SK-N-SH treated with all-trans-retinoic acid at 6 μM for 48 hours (cell line): ENCODE results near the gene CTNND2.

Source experiments
- ATAC-seq: fragments of 200-7000 bp; cut with Tn5 transposase; 3 replicates; pipeline ENCODE4 v1.9.1; 2020; ENCODE audit warnings: mild to moderate bottlenecking, moderate library complexity
- ARNTL ChIP-seq: fragments of 450-650 bp; formaldehyde crosslinking; IDR thresholded peaks from 2 replicates; pipeline ENCODE4 v1.5.0; 2020; ENCODE audit warnings: low read depth, mild to moderate bottlenecking, moderate library complexity, borderline replicate concordance
- BACH2 ChIP-seq: fragments of 250-450 bp; sonication (Bioruptor Pico); IDR thresholded peaks from 2 replicates; pipeline ENCODE4 v1.9.0; 2021; ENCODE audit warnings: mild to moderate bottlenecking, borderline replicate concordance
- CSDC2 ChIP-seq: fragments of 250-450 bp; sonication (Bioruptor Pico); IDR thresholded peaks from 2 replicates; pipeline ENCODE4 v1.5.0; 2020; ENCODE audit warnings: mild to moderate bottlenecking, moderate library complexity
- CSRNP3 ChIP-seq: fragments of 250-450 bp; sonication (Bioruptor Pico); IDR thresholded peaks from 2 replicates; pipeline ENCODE4 v1.5.1; 2021; ENCODE audit warnings: mild to moderate bottlenecking, moderate library complexity
- ESRRG ChIP-seq: fragments of 250-450 bp; sonication (Bioruptor Pico); IDR thresholded peaks from 2 replicates; pipeline ENCODE4 v1.6.1; 2021; ENCODE audit warnings: mild to moderate bottlenecking
- GLIS3 ChIP-seq: fragments of 250-450 bp; sonication (Bioruptor Pico); IDR thresholded peaks from 2 replicates; pipeline ENCODE4 v1.5.0; 2020; ENCODE audit warnings: mild to moderate bottlenecking, moderate library complexity
- ISL1 ChIP-seq: fragments of 250-450 bp; sonication (Bioruptor Pico); IDR thresholded peaks from 2 replicates; pipeline ENCODE4 v2.1.2; 2022; ENCODE audit warnings: mild to moderate bottlenecking, moderate library complexity
- OSR1 ChIP-seq: fragments of 250-450 bp; sonication (Bioruptor Pico); IDR thresholded peaks from 2 replicates; pipeline ENCODE4 v1.8.0; 2022; ENCODE audit warnings: moderate library complexity, mild to moderate bottlenecking, inconsistent platforms
- PPARA ChIP-seq: fragments of 250-450 bp; sonication (Bioruptor Pico); IDR thresholded peaks from 2 replicates; pipeline ENCODE4 v1.5.0; 2020; ENCODE audit warnings: mild to moderate bottlenecking, borderline replicate concordance
- SNAI2 ChIP-seq: fragments of 250-450 bp; sonication (Bioruptor Pico); IDR thresholded peaks from 2 replicates; pipeline ENCODE4 v1.5.0; 2020; ENCODE audit warnings: mild to moderate bottlenecking, moderate library complexity
- TOX ChIP-seq: fragments of 250-450 bp; sonication (Bioruptor Pico); IDR thresholded peaks from 2 replicates; pipeline ENCODE4 v1.8.0; 2021; ENCODE audit warnings: mild to moderate bottlenecking, moderate library complexity, borderline replicate concordance
- ZC3H10 ChIP-seq: fragments of 250-450 bp; sonication (Bioruptor Pico); IDR thresholded peaks from 2 replicates; pipeline ENCODE4 v1.5.1; 2021; ENCODE audit warnings: mild to moderate bottlenecking, moderate library complexity
- ZFP3 ChIP-seq: fragments of 250-450 bp; sonication (Bioruptor Pico); IDR thresholded peaks from 2 replicates; pipeline ENCODE4 v1.5.0; 2020; ENCODE audit warnings: mild to moderate bottlenecking, moderate library complexity
- ZFP30 ChIP-seq: fragments of 450-650 bp; formaldehyde crosslinking; IDR thresholded peaks from 2 replicates; pipeline ENCODE4 v1.5.0; 2022; ENCODE audit warnings: mild to moderate bottlenecking, moderate library complexity
- ZNF565 ChIP-seq: fragments of 450-650 bp; formaldehyde crosslinking; conservative IDR thresholded peaks from 2 replicates; pipeline ENCODE4 v1.5.0; 2020; ENCODE audit warnings: low read depth, mild to moderate bottlenecking, moderate library complexity
- ZNF70 ChIP-seq: fragments of 450-650 bp; formaldehyde crosslinking; IDR thresholded peaks from 2 replicates; pipeline ENCODE4 v1.5.0; 2020; ENCODE audit warnings: mild to moderate bottlenecking, moderate library complexity
- ZNF8 ChIP-seq: fragments of 450-650 bp; formaldehyde crosslinking; IDR thresholded peaks from 2 replicates; pipeline ENCODE4 v1.5.0; 2020; ENCODE audit warnings: mild to moderate bottlenecking, moderate library complexity
- TF ChIP-seq, protein P1 (sequence below): fragments of 250-450 bp; sonication (Bioruptor Pico); IDR thresholded peaks from 2 replicates; pipeline ENCODE4 v1.8.0; 2020; ENCODE audit warnings: mild to moderate bottlenecking, moderate library complexity, borderline replicate concordance
- TF ChIP-seq, protein P2 (sequence below): fragments of 250-450 bp; sonication (Bioruptor Pico); IDR thresholded peaks from 2 replicates; pipeline ENCODE4 v1.5.1; 2020; ENCODE audit warnings: low read depth, mild to moderate bottlenecking, moderate library complexity
- TF ChIP-seq, protein P3 (sequence below): fragments of 250-450 bp; sonication (Bioruptor Pico); IDR thresholded peaks from 2 replicates; pipeline ENCODE4 v1.8.0; 2021; ENCODE audit warnings: low read depth, mild to moderate bottlenecking, moderate library complexity, borderline replicate concordance
- TF ChIP-seq, protein P4 (sequence below): fragments of 250-450 bp; sonication (Bioruptor Pico); IDR thresholded peaks from 2 replicates; pipeline ENCODE4 v1.5.0; 2020; ENCODE audit warnings: mild to moderate bottlenecking, moderate library complexity

CTNND2 gene

DNA sequence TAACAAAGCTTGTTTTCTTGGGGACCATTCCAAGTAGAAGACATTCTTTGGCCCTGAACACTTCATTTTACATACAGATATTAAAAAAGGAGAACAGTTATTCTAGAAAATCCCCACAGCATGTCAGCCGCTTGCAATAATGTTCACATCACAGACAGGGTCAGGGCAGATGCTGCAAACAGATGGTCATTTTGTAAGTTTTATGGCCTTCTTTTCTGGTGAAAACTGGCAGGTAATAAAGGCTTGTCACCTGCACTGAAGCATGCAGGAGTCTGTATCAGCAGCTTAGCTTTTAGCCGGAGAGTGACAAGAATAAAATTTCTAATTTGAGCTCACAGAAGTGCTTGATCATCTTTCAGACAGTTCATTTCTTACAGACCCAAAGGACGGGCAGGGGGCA, 922.3 kb downstream of the CTNND2 start (continued):
- TF ChIP-seq OSR1: no peak
- TF ChIP-seq, all 23 proteins: peak for 0

- ATAC-seq: no peak
- no peak for TF ChIP-seq ZC3H10
- TF ChIP-seq, protein P1, sequence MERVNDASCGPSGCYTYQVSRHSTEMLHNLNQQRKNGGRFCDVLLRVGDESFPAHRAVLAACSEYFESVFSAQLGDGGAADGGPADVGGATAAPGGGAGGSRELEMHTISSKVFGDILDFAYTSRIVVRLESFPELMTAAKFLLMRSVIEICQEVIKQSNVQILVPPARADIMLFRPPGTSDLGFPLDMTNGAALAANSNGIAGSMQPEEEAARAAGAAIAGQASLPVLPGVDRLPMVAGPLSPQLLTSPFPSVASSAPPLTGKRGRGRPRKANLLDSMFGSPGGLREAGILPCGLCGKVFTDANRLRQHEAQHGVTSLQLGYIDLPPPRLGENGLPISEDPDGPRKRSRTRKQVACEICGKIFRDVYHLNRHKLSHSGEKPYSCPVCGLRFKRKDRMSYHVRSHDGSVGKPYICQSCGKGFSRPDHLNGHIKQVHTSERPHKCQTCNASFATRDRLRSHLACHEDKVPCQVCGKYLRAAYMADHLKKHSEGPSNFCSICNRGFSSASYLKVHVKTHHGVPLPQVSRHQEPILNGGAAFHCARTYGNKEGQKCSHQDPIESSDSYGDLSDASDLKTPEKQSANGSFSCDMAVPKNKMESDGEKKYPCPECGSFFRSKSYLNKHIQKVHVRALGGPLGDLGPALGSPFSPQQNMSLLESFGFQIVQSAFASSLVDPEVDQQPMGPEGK: no peak
- TF ChIP-seq PPARA: no peak
- no peak for TF ChIP-seq BACH2 (CRISPR knock-in tag)
- TF ChIP-seq, protein P2, sequence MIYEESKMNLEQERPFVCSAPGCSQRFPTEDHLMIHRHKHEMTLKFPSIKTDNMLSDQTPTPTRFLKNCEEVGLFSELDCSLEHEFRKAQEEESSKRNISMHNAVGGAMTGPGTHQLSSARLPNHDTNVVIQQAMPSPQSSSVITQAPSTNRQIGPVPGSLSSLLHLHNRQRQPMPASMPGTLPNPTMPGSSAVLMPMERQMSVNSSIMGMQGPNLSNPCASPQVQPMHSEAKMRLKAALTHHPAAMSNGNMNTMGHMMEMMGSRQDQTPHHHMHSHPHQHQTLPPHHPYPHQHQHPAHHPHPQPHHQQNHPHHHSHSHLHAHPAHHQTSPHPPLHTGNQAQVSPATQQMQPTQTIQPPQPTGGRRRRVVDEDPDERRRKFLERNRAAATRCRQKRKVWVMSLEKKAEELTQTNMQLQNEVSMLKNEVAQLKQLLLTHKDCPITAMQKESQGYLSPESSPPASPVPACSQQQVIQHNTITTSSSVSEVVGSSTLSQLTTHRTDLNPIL (CRISPR knock-in tag): no peak
- no peak for TF ChIP-seq ARNTL
- no peak for TF ChIP-seq ZFP3 (CRISPR knock-in tag)
- no peak for TF ChIP-seq TOX
- no peak for TF ChIP-seq ZNF8 (CRISPR knock-in tag)
- TF ChIP-seq GLIS3 (CRISPR knock-in tag): no peak
- TF ChIP-seq, protein P3, sequence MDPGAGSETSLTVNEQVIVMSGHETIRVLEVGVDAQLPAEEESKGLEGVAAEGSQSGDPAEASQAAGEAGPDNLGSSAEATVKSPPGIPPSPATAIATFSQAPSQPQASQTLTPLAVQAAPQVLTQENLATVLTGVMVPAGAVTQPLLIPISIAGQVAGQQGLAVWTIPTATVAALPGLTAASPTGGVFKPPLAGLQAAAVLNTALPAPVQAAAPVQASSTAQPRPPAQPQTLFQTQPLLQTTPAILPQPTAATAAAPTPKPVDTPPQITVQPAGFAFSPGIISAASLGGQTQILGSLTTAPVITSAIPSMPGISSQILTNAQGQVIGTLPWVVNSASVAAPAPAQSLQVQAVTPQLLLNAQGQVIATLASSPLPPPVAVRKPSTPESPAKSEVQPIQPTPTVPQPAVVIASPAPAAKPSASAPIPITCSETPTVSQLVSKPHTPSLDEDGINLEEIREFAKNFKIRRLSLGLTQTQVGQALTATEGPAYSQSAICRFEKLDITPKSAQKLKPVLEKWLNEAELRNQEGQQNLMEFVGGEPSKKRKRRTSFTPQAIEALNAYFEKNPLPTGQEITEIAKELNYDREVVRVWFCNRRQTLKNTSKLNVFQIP (CRISPR knock-in tag): no peak
- no peak for TF ChIP-seq ZNF70 (CRISPR knock-in tag)
- no peak for TF ChIP-seq CSDC2
- no peak for TF ChIP-seq ISL1 (CRISPR knock-in tag)
- no peak for TF ChIP-seq CSRNP3 (CRISPR knock-in tag)
- no peak for TF ChIP-seq ZNF565 (CRISPR knock-in tag)
Measured at GRCh38 chr5:10977011-10977410, 927.2 kb downstream of the CTNND2 start.

DNA sequence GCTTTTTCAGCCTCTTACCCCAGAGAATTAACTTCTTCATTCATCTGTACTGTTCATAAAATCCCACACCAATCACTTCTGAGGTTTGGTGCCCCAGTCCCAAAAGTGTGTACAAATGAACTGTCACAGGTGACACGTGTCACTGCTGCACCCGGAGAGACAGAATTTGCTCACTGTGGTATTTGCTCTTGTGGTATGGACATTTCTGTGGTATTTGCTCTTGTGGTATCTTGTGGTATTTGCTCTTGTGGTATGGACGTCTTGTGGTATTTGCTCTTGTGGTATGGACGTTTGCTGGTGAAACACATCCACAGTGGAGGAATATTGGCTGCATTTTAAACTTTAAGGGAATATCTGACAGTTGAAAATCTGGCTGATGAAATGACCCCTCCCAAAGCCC, 928.3 kb downstream of the CTNND2 start:
- ATAC-seq: no peak
- TF ChIP-seq, protein P1: no peak
- TF ChIP-seq CSDC2 (no peak), ZNF8 (CRISPR knock-in tag) (no peak), ARNTL (no peak)
- TF ChIP-seq, protein P4, sequence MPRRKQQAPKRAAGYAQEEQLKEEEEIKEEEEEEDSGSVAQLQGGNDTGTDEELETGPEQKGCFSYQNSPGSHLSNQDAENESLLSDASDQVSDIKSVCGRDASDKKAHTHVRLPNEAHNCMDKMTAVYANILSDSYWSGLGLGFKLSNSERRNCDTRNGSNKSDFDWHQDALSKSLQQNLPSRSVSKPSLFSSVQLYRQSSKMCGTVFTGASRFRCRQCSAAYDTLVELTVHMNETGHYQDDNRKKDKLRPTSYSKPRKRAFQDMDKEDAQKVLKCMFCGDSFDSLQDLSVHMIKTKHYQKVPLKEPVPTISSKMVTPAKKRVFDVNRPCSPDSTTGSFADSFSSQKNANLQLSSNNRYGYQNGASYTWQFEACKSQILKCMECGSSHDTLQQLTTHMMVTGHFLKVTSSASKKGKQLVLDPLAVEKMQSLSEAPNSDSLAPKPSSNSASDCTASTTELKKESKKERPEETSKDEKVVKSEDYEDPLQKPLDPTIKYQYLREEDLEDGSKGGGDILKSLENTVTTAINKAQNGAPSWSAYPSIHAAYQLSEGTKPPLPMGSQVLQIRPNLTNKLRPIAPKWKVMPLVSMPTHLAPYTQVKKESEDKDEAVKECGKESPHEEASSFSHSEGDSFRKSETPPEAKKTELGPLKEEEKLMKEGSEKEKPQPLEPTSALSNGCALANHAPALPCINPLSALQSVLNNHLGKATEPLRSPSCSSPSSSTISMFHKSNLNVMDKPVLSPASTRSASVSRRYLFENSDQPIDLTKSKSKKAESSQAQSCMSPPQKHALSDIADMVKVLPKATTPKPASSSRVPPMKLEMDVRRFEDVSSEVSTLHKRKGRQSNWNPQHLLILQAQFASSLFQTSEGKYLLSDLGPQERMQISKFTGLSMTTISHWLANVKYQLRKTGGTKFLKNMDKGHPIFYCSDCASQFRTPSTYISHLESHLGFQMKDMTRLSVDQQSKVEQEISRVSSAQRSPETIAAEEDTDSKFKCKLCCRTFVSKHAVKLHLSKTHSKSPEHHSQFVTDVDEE (CRISPR knock-in tag): no peak

DNA sequence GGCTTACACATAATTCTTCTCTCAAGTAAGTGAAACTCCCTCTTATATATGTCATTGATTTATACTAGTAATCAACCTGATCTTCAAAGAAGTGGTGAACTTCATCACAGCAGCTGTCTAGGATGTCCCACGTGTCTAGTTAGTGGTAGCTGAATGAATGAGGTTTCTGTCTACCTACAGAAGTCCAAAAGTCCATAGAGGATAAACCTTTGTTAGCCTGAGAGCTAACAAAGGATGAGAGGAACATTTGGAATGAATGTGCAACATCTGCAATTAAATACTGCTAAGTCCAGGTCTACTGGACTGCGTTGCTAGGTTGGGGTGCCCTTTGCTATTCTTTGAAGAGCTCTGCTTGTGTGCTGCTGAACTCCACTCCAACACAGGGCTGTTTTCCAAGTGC, 929.4 kb downstream of the CTNND2 start:
- ATAC-seq: no peak
- TF ChIP-seq ZFP3 (CRISPR knock-in tag): no peak
- no peak for TF ChIP-seq CSRNP3 (CRISPR knock-in tag)
- TF ChIP-seq ZNF70 (CRISPR knock-in tag): no peak
- no peak for TF ChIP-seq SNAI2 (CRISPR knock-in tag)
- TF ChIP-seq ZFP30 (CRISPR knock-in tag): no peak
- TF ChIP-seq ESRRG (CRISPR knock-in tag): no peak
- TF ChIP-seq OSR1: no peak
- no peak for TF ChIP-seq PPARA
